ENCODE data around the gene RCOR1.

RCOR1 gene

GRCh38 chr14:102624666-102625065, 32.2 kb downstream of the RCOR1 start:
- TF ChIP-seq, protein P1, sequence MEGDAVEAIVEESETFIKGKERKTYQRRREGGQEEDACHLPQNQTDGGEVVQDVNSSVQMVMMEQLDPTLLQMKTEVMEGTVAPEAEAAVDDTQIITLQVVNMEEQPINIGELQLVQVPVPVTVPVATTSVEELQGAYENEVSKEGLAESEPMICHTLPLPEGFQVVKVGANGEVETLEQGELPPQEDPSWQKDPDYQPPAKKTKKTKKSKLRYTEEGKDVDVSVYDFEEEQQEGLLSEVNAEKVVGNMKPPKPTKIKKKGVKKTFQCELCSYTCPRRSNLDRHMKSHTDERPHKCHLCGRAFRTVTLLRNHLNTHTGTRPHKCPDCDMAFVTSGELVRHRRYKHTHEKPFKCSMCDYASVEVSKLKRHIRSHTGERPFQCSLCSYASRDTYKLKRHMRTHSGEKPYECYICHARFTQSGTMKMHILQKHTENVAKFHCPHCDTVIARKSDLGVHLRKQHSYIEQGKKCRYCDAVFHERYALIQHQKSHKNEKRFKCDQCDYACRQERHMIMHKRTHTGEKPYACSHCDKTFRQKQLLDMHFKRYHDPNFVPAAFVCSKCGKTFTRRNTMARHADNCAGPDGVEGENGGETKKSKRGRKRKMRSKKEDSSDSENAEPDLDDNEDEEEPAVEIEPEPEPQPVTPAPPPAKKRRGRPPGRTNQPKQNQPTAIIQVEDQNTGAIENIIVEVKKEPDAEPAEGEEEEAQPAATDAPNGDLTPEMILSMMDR (IDR thresholded peaks at IDR 0.05) = no peak

DNA sequence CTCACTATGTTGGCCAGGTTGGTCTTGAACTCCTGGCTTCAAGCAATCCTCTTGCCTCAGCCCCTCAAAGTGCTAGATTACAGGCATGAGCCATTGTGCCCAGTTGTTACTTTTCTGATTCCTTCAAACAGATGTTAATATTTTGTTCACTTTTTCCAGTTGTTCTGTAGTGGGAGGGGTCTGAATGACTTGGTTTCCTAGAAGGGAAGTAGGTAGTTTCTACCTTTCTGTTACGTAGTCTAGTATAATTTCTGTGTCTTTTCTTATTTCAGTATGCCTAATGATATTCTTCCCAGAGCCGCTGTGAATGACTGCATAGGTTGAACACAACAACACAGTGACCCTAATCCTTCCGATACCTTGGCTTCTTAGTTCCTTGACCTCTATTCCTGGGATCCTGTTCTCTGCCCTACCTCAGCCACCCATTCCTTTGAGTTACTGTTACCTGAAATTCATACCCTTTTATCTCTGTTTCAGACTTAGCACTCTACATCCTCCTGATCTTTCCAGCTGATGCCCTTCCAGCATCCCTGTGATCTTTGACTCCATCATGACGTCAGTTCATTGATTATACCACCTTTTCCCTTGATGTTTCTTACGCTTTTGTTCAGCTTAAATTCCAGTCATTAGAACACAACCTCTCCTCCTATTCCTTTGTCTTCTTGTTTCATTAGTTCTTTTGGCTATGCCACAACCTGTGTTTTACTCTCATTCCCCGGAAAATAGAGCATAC, 33.3 kb downstream of the RCOR1 start:
- TF ChIP-seq, protein P1 (IDR thresholded peaks at IDR 0.05) = no peak

- TF ChIP-seq, protein P1 (IDR thresholded peaks at IDR 0.05) = no peak
Observed at GRCh38 chr14:102626530-102626929, 34.1 kb downstream of the RCOR1 start.

GRCh38 chr14:102629011-102629444, 36.6 kb downstream of the RCOR1 start:
- TF ChIP-seq, protein P1 (IDR thresholded peaks at IDR 0.05) = no peak

DNA sequence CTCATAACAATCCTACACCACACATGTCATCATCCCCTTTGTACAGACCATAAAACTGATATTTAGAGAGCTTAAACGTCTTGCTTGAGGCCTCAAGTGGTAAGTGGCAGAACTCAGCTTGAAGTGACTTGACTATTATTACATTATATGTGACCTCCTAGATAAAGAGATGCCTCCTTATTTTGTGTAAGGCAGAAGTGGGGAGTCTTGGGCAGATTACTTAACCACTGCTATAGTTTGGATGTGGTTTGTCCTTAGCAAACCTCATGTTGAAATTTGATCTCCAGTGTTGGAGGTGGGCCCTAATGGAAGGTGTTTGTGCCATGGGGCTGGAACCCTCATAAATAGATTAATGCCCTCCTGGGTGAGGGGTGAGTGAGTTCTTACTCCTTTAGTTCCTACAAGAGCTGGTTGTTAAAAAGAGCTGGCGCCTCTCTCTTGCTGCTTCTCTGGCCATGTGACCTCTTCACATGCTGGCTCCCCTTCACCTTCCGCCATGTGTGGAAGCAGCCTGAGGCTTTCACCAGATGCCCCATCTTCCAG, 37.4 kb downstream of the RCOR1 start:
- TF ChIP-seq, protein P1 (IDR thresholded peaks at IDR 0.05) = no peak

GRCh38 chr14:102630405-102630804, 38.0 kb downstream of the RCOR1 start:
- TF ChIP-seq, protein P1 (IDR thresholded peaks at IDR 0.05) = no peak

DNA sequence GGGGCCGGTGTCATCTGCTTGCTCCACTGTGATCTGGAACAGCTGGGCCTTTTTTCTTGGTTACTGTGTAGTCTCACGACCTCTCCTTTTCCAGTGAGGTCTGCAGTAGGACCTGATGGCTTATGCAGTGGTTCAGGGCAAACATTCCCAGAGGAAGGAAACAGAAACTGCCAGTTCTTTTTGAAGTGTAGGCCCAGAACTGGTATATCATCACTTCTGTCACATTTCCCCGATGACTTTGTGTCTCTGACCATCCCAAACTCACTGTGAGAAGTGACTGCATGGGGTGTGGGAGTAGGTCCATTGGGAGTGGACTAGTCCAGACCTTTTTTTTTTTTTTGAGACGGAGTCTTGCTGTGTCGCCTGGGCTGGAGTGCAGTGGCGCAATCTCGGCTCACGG, 38.4 kb downstream of the RCOR1 start:
- TF ChIP-seq, protein P1 (IDR thresholded peaks at IDR 0.05) = no peak

Data from LNCAP (cell line).